Measurements from ENCODE around the gene TSPAN17.

Gene TSPAN17

DNA sequence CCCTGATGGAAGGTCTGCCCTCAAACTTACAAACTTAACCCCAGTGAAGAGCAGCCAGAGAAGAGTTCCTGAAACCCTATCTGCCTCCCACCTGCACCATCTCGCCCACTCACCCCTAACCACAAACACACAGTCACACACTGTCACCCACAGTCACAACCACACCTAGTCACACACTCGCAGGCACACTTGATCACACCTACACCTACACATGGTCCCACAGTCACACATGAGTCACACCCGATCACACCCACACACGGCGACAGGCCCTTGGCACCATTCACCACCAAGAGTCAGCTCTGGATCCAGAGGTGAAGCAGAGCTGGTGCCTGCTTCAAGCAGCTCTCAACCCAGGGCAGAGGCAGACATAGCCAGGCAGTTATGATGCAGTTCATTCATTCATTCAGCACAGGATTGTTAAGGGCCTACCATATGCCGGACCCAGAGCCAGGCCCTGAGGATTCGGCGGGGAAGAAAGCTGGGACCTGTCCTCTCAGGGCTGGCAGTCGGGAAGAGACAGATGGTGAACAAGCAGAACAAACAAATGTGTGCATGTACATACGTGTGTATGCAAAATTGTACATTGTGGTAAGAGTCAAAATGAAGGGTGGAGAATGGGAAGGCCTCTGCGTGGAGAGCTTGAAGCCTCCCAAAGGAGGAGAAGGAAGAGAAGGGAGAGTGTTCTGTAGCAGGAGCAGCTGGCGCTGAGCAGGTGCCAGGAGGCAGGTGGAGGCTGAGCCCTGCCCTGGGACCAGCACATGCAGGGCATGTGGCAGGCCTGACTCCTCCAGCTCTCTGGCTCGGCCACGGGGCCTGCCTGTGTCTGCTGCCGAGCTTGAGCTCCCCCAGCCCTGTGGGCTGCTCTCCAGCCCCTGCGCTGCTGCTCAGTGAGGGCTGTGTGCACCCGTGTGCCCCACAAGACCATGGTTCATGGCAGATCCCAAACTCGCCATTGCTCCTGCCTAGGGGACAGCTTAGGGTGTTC is 6.4 kb downstream of the TSPAN17 start:
- Histone ChIP-seq H3K9me3 (no peaks in the 10 kb centered on the region), H3K36me3 (peaks cover 18 to 60% (median 32%) of the 10 kb centered on the region in 3 donors), H3K27me3 (no peaks in the 10 kb centered on the region), H3K27ac (no peak overlapping the region), H3K4me3 (no peak overlapping the region), H3K4me1 (peaks cover 0 to 9% (median 3%) of the 10 kb centered on the region in 4 donors)
- intact Hi-C loops (cut with DNase I; ENCODE audit: low total_unique reads): no loop called here
- DNase-seq: no peak
- TF ChIP-seq CTCF (IDR thresholded peaks at IDR 0.05): no peak

DNA sequence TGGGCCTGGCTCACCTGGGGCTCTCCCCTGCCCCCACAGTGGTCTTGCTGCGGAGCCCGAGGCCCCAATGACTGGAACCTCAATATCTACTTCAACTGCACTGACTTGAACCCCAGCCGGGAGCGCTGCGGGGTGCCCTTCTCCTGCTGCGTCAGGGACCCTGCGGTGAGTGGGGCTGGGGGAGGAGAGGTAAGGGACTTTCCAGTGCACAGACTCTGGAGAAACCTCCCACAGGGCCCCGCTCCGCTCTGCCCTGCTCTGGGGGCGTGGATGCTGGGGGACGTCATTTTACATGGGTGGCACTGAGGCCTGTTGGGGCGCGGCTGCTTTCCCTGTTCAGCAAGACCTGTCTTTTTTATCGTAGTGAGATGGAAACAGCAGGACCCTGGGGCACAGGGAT is 7.6 kb downstream of the TSPAN17 start:
- DNase-seq: no peak
- H3K27ac ChIP-seq: no peak overlapping the region
- no peak overlapping the region for H3K4me3 ChIP-seq
- H3K27me3 ChIP-seq: no peaks in the 10 kb centered on the region
- TF ChIP-seq CTCF (IDR thresholded peaks at IDR 0.05): no peak
- intact Hi-C loops (cut with DNase I; ENCODE audit: low total_unique reads): no loop called here
- H3K36me3 ChIP-seq: peaks cover 18 to 60% (median 32%) of the 10 kb centered on the region in 3 donors
- H3K4me1 ChIP-seq: peaks cover 0 to 4% (median 0%) of the 10 kb centered on the region in 4 donors
- no peaks in the 10 kb centered on the region for H3K9me3 ChIP-seq

- Histone ChIP-seq H3K36me3 (peaks cover 18 to 60% (median 32%) of the 10 kb centered on the region in 3 donors), H3K27me3 (peaks cover 0 to 6% of the 10 kb centered on the region in 2 donors), H3K27ac (no peak overlapping the region), H3K4me3 (no peak overlapping the region), H3K9me3 (no peaks in the 10 kb centered on the region), H3K4me1 (peaks cover 0 to 7% (median 2%) of the 10 kb centered on the region in 4 donors)
- no peak for TF ChIP-seq CTCF (IDR thresholded peaks at IDR 0.05)
- no peak for DNase-seq
- intact Hi-C loops (cut with DNase I; ENCODE audit: low total_unique reads): no loop called here
These were observed 9.2 kb downstream of the TSPAN17 start for GRCh38 chr5:176656467-176656990.

DNA sequence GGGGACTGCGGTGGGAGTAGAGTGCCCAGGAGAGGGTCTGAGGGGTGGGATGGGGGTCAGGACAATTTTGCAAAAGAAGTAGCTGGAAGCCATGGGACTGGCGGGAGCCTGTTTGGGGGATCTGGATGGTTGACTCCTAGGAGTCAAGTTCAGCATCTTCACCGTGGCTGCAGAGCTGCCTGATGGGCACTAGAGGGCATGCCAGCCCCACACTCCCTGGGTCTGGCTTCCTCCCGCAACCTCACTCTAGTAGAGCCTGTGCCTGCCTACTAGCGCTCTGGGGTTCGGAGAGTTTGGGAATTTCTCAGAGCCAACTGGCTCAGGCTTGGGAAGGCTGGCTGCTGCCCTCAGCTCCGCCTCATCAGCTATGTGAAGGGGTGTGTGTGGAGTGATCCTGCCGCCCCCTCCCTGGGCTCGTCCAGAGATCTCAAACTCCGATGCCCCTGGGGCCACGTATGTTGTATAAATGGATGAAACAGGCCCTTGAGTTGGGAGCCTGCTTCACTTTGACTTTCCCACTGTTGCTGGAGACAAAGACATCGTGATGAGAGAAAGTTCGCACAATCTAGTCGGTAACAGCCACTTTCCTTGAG is 10.8 kb downstream of the TSPAN17 start:
- TF ChIP-seq CTCF (IDR thresholded peaks at IDR 0.05): peak; percentile 58 to 72
- intact Hi-C loops (cut with DNase I; ENCODE audit: low total_unique reads): no loop called here
- DNase-seq: peak; percentile 74 to 82
- no peaks in the 10 kb centered on the region for H3K9me3 ChIP-seq
- no peak overlapping the region for H3K4me3 ChIP-seq
- H3K27me3 ChIP-seq: peaks cover 0 to 18% of the 10 kb centered on the region in 2 donors
- no peak overlapping the region for H3K27ac ChIP-seq
- H3K36me3 ChIP-seq: peaks cover 12 to 50% (median 27%) of the 10 kb centered on the region in 3 donors
- peaks cover 0 to 7% (median 2%) of the 10 kb centered on the region in 4 donors for H3K4me1 ChIP-seq

DNA sequence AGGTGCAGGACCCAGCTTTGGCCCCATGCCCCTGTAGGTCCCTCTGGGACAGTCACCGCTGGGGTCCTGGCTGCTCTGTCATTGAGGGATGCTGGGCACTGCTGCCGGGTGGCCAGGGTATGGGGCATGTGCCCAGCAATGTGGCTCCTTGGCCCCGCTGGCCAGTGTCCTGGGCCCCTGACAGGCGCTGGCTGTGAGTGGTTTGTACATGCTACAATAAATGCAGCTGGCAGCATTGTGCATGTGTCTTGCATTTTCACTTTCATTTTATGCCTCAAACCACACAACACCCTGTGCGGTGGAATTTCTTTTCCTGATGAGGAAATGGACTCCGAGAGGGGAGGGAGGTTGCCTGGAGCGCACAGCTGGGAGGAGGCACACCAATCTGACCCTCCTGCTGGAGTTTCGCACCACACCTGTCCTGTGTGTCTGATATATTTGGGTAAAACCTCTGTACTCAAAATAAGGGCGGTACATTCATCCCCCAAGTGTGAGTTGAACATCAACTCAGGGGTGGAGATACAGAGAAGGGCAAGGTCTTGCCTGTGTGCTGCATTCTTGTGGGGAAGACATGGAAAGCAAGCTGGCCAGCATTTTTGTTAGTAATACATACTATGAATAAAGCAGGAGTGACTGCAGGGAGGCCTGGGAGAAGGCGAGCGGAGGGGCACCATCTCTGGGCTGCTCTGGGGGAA is 11.7 kb downstream of the TSPAN17 start:
- intact Hi-C loops (cut with DNase I; ENCODE audit: low total_unique reads): no loop called here
- no peak for TF ChIP-seq CTCF (IDR thresholded peaks at IDR 0.05)
- Histone ChIP-seq H3K4me1 (peaks cover 0 to 7% (median 2%) of the 10 kb centered on the region in 4 donors), H3K27ac (no peak overlapping the region), H3K27me3 (peaks cover 0 to 25% of the 10 kb centered on the region in 2 donors), H3K4me3 (no peak overlapping the region), H3K36me3 (peaks cover 5 to 41% (median 22%) of the 10 kb centered on the region in 3 donors), H3K9me3 (no peaks in the 10 kb centered on the region)
- no peak for DNase-seq

Measured in tibial artery (tissue), 4 donors.